Measurements from ENCODE around the gene PZP. TPM values are rescaled to one million over a fixed set of nuclear protein-coding genes. Genes with fewer than 3 reads are reported as not detected.

Gene PZP
- total and polyA plus RNA-seq, 8 donors: 0.38 to 3.3 (median 2.5) TPM

GRCh38 chr12:9252256-9252655 lies 44.1 kb upstream of the PZP start:
- H3K4me3 ChIP-seq: no peak overlapping the region

GRCh38 chr12:9248435-9248834 lies 40.2 kb upstream of the PZP start:
- no peak for ATAC-seq
- Histone ChIP-seq H3K27me3 (no peaks in the 10 kb centered on the region), H3K27ac (no peak overlapping the region), H3K4me3 (no peak overlapping the region), H3K4me1 (peaks cover 0 to 6% of the 10 kb centered on the region in 2 donors), H3K36me3 (no peaks in the 10 kb centered on the region), H3K9me3 (no peaks in the 10 kb centered on the region)
- no peak for TF ChIP-seq CTCF (IDR thresholded peaks at IDR 0.05)
- intact Hi-C loops (cut with DNase I): no loop called here
- no peak for DNase-seq

More at GRCh38 chr12:9252256-9252655, 44.1 kb upstream of the PZP start:
- Histone ChIP-seq H3K27ac (no peak overlapping the region), H3K4me1 (no peaks in the 10 kb centered on the region), H3K27me3 (no peaks in the 10 kb centered on the region), H3K36me3 (no peaks in the 10 kb centered on the region), H3K9me3 (no peaks in the 10 kb centered on the region)
- DNase-seq (no peak), ATAC-seq (no peak)
- intact Hi-C loops (cut with DNase I): no loop called here
- TF ChIP-seq CTCF (IDR thresholded peaks at IDR 0.05): no peak

- Histone ChIP-seq H3K36me3 (no peaks in the 10 kb centered on the region), H3K27me3 (peaks cover 0 to 11% of the 10 kb centered on the region in 2 donors), H3K9me3 (no peaks in the 10 kb centered on the region), H3K4me3 (no peak overlapping the region), H3K27ac (peak overlapping the region in 1 of 2 donors; percentile 37), H3K4me1 (peaks cover 0 to 6% of the 10 kb centered on the region in 2 donors)
- ATAC-seq (peak; percentile 33), DNase-seq (no peak)
- intact Hi-C loops (cut with DNase I): no loop called here
- no peak for TF ChIP-seq CTCF (IDR thresholded peaks at IDR 0.05)
These were observed 36.7 kb upstream of the PZP start for GRCh38 chr12:9244894-9245293.

- ATAC-seq: no peak
- DNase-seq: no peak
- peaks cover 0 to 11% of the 10 kb centered on the region in 2 donors for H3K27me3 ChIP-seq
- H3K27ac ChIP-seq: peak overlapping the region in 1 of 2 donors; percentile 37
- no peaks in the 10 kb centered on the region for H3K36me3 ChIP-seq
- no peak overlapping the region for H3K4me3 ChIP-seq
- TF ChIP-seq CTCF (IDR thresholded peaks at IDR 0.05): no peak
- peaks cover 0 to 6% of the 10 kb centered on the region in 2 donors for H3K4me1 ChIP-seq
- intact Hi-C loops (cut with DNase I): no loop called here
- no peaks in the 10 kb centered on the region for H3K9me3 ChIP-seq
These were observed 35.9 kb upstream of the PZP start for GRCh38 chr12:9243999-9244649.

- intact Hi-C loops (cut with DNase I): no loop called here
- no peaks in the 10 kb centered on the region for H3K36me3 ChIP-seq
- DNase-seq (no peak), ATAC-seq (no peak)
- no peaks in the 10 kb centered on the region for H3K9me3 ChIP-seq
- H3K27me3 ChIP-seq: peaks cover 0 to 11% of the 10 kb centered on the region in 2 donors
- peaks cover 0 to 6% of the 10 kb centered on the region in 2 donors for H3K4me1 ChIP-seq
- peak overlapping the region in 1 of 2 donors; percentile 38 for H3K27ac ChIP-seq
- TF ChIP-seq CTCF (IDR thresholded peaks at IDR 0.05): no peak
- H3K4me3 ChIP-seq: no peak overlapping the region
These were observed 33.1 kb upstream of the PZP start for GRCh38 chr12:9241301-9241700.
